ENCODE results near the gene LRRC8D.

- TF ChIP-seq CTCF (conservative IDR thresholded peaks at IDR 0.05; ENCODE audit: low read length) (no peak), EZH2phosphoT487 (IDR thresholded peaks at IDR 0.05; ENCODE audit: borderline replicate concordance) (no peak)
Measured at GRCh38 chr1:89844860-89845259, 24.0 kb downstream of the LRRC8D start.
